Nephron (organoid): Measurements from ENCODE around the gene NBEA.
A peak's percentile ranks its signal among the peaks of the same experiment; 100 is the strongest.

Source experiments
- H3K27ac Mint-ChIP-seq, 3 experiments: 2 replicates each; pipeline ENCODE4 v1.8.0; 2020; ENCODE audit warnings: mixed read lengths in 3 of 3, mild to moderate bottlenecking in 2 of 3, moderate library complexity in 1 of 3
- H3K27me3 Mint-ChIP-seq: 2 replicates; pipeline ENCODE4 v1.8.0; 2021; ENCODE audit warnings: low read depth, mild to moderate bottlenecking, moderate library complexity, mixed read lengths
- H3K36me3 Mint-ChIP-seq: 2 replicates; pipeline ENCODE4 v1.8.0; 2020; ENCODE audit warnings: low read depth, mixed read lengths
- H3K4me1 Mint-ChIP-seq: 2 replicates; pipeline ENCODE4 v1.8.0; 2020; ENCODE audit warnings: mixed read lengths
- H3K4me3 Mint-ChIP-seq, 3 experiments: 2 replicates each; pipeline ENCODE4 v1.8.0; 2020; ENCODE audit warnings: mild to moderate bottlenecking in 3 of 3, mixed read lengths in 3 of 3, moderate library complexity in 2 of 3
- H3K9me3 Mint-ChIP-seq: 2 replicates; pipeline ENCODE4 v1.8.0; 2020; ENCODE audit warnings: mixed read lengths
- CTCF ChIP-seq, 3 experiments: fragments of 200-600 bp; sonication (generic); IDR thresholded peaks; one replicate each; pipeline ENCODE4 v1.5.0; 2021; ENCODE audit warnings: antibody characterized with exemption in 3 of 3; ENCODE audit not compliant: unreplicated experiment in 3 of 3

The NBEA gene

DNA sequence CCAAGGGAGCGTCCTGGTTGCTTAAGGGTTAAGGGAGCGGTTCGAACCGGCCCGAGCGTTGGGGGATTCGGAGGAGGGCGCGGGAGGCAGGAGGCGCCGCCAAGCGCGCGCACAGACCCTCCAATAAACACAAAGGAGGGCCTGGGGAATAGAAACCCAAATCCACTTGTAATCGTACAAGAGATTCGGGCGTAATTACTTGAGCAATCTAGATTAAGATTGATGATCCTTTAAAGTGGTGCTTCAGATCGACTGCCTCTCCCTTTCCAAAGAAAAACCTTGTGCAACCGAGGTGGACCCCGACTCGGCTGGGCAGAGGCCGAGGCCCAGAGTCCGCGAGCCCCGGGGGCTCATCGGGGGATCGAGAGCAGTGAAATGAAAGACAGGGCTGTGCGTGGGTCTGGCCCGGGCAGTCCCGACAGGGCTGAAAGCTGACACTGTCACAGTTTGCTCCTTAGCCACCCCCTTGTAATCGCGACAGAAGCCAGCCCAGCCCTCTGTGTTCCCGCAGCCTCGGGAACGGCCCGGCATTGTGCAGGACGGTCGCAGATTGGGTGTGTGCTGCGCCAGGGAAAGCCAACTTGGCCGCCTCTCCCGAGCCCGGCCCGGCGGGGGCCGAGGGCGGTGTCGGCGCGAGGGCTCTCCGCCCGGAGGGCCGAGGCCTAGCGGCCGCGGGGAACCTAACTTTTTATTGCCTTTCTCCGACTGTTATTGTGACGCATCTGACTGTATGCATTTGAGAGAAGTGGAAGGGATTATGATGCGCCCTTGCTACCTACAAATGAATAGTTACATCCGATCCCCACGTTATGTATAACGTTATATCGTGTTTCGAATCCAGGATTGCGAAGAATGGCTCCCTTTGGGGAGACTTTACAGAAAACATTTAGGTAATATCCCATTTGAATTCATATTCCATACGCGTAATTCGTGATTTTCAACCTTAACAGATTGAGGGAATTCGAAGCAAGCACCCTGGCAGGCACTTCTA lies 528.9 kb downstream of the NBEA start:
- no peaks in the 10 kb centered on the region for H3K9me3 Mint-ChIP-seq
- peaks cover 85% of the 10 kb centered on the region for H3K27me3 Mint-ChIP-seq

DNA sequence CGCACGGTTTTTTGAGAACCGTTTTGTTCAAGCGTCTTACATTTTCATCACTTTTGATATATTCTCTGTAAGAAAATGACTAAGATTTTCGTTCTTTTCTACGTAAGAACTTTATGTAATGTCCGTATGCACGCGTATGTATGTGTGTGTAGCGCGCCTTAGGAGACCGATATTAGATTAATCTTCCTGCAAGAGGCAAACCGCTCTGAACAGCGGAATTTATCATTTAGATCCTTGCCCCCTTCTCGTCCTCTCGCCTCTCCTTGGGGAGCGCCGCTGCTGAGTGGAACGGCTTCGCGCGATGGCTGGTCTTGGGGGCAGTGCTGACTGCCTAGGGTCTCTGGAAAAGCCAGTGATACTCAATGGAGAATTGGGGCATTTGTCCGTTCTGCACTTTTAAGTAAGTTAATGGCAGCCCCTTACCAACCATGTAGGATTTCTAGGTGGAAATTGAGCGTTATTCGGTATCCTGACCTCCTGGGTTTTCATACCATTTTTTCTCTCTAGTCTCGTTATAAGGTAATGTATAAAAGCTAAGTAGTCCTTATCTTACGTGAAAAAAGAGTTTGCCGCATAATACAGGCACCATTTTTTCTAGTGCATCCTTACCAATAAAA lies 529.7 kb downstream of the NBEA start:
- Mint-ChIP-seq H3K27me3 (peaks cover 94% of the 10 kb centered on the region), H3K27ac (peak overlapping the region in 1 of 3 experiments; percentile 83), H3K9me3 (no peaks in the 10 kb centered on the region), H3K4me1 (peaks cover 39% of the 10 kb centered on the region), H3K4me3 (peak overlapping the region; percentile 75 to 80 (median 79)), H3K36me3 (peaks cover 6% of the 10 kb centered on the region)
- TF ChIP-seq CTCF (IDR thresholded peaks at IDR 0.05; ENCODE audit: unreplicated experiment in 3 of 3): no peak

More for the DNA sequence above, 528.9 kb downstream of the NBEA start:
- peaks cover 31% of the 10 kb centered on the region for H3K4me1 Mint-ChIP-seq
- no peak for TF ChIP-seq CTCF (IDR thresholded peaks at IDR 0.05; ENCODE audit: unreplicated experiment in 3 of 3)
- H3K27ac Mint-ChIP-seq: peak overlapping the region; percentile 6 to 83 (median 69)
- peak overlapping the region; percentile 75 to 80 (median 79) for H3K4me3 Mint-ChIP-seq
- H3K36me3 Mint-ChIP-seq: peaks cover 6% of the 10 kb centered on the region

GRCh38 chr13:35472323-35472881 lies 530.3 kb downstream of the NBEA start:
- H3K36me3 Mint-ChIP-seq: peaks cover 6% of the 10 kb centered on the region
- peak overlapping the region in 1 of 3 experiments; percentile 83 for H3K27ac Mint-ChIP-seq
- peaks cover 96% of the 10 kb centered on the region for H3K27me3 Mint-ChIP-seq
- no peaks in the 10 kb centered on the region for H3K9me3 Mint-ChIP-seq
- peaks cover 42% of the 10 kb centered on the region for H3K4me1 Mint-ChIP-seq
- peak overlapping the region; percentile 75 to 80 (median 79) for H3K4me3 Mint-ChIP-seq
- TF ChIP-seq CTCF (IDR thresholded peaks at IDR 0.05; ENCODE audit: unreplicated experiment in 3 of 3): no peak

DNA sequence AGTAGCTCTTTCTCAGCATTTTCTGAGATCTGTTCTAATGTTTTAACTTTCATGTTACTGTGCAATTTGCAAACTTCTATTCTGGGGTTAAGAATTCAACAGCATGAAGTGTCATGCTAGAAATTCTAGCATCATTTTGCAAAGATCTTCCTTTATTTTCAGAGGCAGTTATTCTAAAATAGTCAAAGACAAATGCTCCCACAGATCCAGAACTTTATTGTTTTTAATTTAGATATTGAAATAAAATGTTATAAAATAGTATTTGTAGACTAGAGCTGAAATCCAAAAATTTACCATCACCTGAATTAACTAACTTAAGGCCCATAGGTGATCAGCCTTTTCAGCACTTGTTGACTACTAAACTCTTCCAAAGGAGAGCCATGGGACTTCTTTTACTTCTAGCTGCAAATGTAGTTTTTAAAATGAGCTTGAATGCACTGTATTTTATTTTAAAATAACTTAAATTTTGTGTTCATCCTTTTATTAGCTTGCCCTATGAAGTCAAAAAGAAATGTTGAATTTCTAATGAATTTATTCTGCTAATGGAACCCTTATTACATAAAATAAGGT lies 531.2 kb downstream of the NBEA start:
- Mint-ChIP-seq H3K27ac (peak overlapping the region in 1 of 3 experiments; percentile 64), H3K9me3 (no peaks in the 10 kb centered on the region), H3K4me1 (peaks cover 42% of the 10 kb centered on the region), H3K27me3 (peaks cover 100% of the 10 kb centered on the region), H3K36me3 (peaks cover 6% of the 10 kb centered on the region), H3K4me3 (peak overlapping the region; percentile 57 to 80 (median 66))
- no peak for TF ChIP-seq CTCF (IDR thresholded peaks at IDR 0.05; ENCODE audit: unreplicated experiment in 3 of 3)

DNA sequence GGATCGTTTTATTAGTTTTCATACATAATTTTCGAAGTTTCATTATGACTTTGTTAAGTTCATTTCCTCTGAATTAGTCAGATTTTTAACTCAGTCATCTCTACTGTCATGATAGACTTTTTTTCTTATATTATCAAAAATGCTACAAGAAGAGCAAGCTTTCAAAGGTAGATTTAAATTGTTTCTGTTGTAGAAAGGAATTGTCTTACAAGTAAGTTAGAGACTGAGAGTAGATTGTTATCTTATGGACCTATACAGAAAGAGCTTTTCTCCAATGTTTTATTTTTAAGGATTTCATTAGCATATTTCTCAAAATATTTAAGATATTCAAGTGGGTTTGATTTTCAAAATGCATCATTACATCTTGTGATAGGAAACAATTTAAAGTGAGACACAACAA lies 531.7 kb downstream of the NBEA start:
- Mint-ChIP-seq H3K4me3 (peak overlapping the region; percentile 42 to 69 (median 57)), H3K36me3 (peaks cover 6% of the 10 kb centered on the region), H3K9me3 (no peaks in the 10 kb centered on the region), H3K27me3 (peaks cover 100% of the 10 kb centered on the region), H3K27ac (peak overlapping the region in 1 of 3 experiments; percentile 51), H3K4me1 (peaks cover 42% of the 10 kb centered on the region)
- TF ChIP-seq CTCF (IDR thresholded peaks at IDR 0.05; ENCODE audit: unreplicated experiment in 3 of 3): no peak
